HEK293 (cell line): ENCODE data around the gene FAM163A.

Source experiments
- CTCF ChIA-PET: fragments of 350-600 bp; formaldehyde crosslinking; extraction: SDS; loops from one replicate; lab custom pipeline; 2021; ENCODE audit warnings: antibody characterized with exemption; lab: Yijun Ruan, JAX
- POLR2A ChIA-PET: fragments of 300-600 bp; formaldehyde crosslinking; extraction: SDS; loops from one replicate; lab custom pipeline; 2020; ENCODE audit warnings: antibody characterized with exemption, inconsistent platforms; lab: Yijun Ruan, JAX
- H3K27ac ChIP-seq: fragments of 200-500 bp; sonication (Bioruptor generic); 2 replicates; pipeline ENCODE4 v1.5.1; 2014; ENCODE audit warnings: low read depth, low read length, control low read depth, inconsistent platforms; ENCODE audit errors: extremely low read depth
- H3K36me3 ChIP-seq, 2 experiments: fragments of 200-500 bp in 1 of 2; sonication (Bioruptor generic) in 1 of 2; 1 replicate in 1 of 2; 2 replicates in 1 of 2; pipeline ENCODE4 v1.5.1; 2014 to 2017; ENCODE audit warnings: inconsistent platforms in 2 of 2, low read length in 2 of 2; ENCODE audit not compliant: control insufficient read depth in 2 of 2, insufficient read depth in 1 of 2
- H3K4me1 ChIP-seq: fragments of 200-500 bp; sonication (Bioruptor generic); 2 replicates; pipeline ENCODE4 v1.5.1; 2014; ENCODE audit warnings: mild to moderate bottlenecking, low read length, inconsistent platforms; ENCODE audit not compliant: control insufficient read depth, insufficient read depth
- H3K4me3 ChIP-seq: 2 replicates; pipeline ENCODE4 v1.5.1; 2011; ENCODE audit warnings: low read depth, mild to moderate bottlenecking, control low read depth, low read length, moderate library complexity
- H3K9me3 ChIP-seq: fragments of 200-500 bp; sonication (Bioruptor generic); 2 replicates; pipeline ENCODE4 v1.5.1; 2014; ENCODE audit warnings: low read depth, low read length, inconsistent platforms; ENCODE audit not compliant: control insufficient read depth, insufficient read depth
- CTCF ChIP-seq: fragments of 450-650 bp; formaldehyde crosslinking; IDR thresholded peaks from 2 replicates; pipeline ENCODE4 v1.5.1; 2016; ENCODE audit warnings: missing biosample characterization, missing genetic modification characterization
- GLIS2 ChIP-seq: fragments of 450-650 bp; formaldehyde crosslinking; IDR thresholded peaks from 2 replicates; pipeline ENCODE4 v1.5.1; 2016; ENCODE audit warnings: missing biosample characterization, missing genetic modification characterization
- HIC1 ChIP-seq: fragments of 450-650 bp; formaldehyde crosslinking; IDR thresholded peaks from 2 replicates; pipeline ENCODE4 v1.5.1; 2016; ENCODE audit warnings: missing biosample characterization, missing genetic modification characterization
- HOXA7 ChIP-seq: sonication (generic); formaldehyde crosslinking; IDR thresholded peaks from 2 replicates; pipeline ENCODE4 v1.8.1; 2022; ENCODE audit warnings: missing genetic modification reagents, borderline replicate concordance
- TRIM28 ChIP-seq: IDR thresholded peaks from 2 replicates; pipeline ENCODE4 v1.6.1; 2011; ENCODE audit warnings: low read length, control low read depth, borderline replicate concordance
- YY1 ChIP-seq: fragments of 450-650 bp; formaldehyde crosslinking; IDR thresholded peaks from 2 replicates; pipeline ENCODE4 v1.5.1; 2018; ENCODE audit warnings: missing biosample characterization, missing genetic modification characterization
- ZBTB1 ChIP-seq: fragments of 450-650 bp; formaldehyde crosslinking; IDR thresholded peaks from 2 replicates; pipeline ENCODE4 v1.5.1; 2016; ENCODE audit warnings: missing biosample characterization, missing genetic modification characterization
- ZIC2 ChIP-seq: fragments of 450-650 bp; formaldehyde crosslinking; IDR thresholded peaks from 2 replicates; pipeline ENCODE4 v1.5.1; 2016; ENCODE audit warnings: missing biosample characterization, missing genetic modification characterization
- ZNF140 ChIP-seq: fragments of 450-650 bp; formaldehyde crosslinking; IDR thresholded peaks from 2 replicates; pipeline ENCODE4 v1.5.1; 2016; ENCODE audit warnings: missing biosample characterization, missing genetic modification characterization
- ZNF560 ChIP-seq: fragments of 450-650 bp; formaldehyde crosslinking; IDR thresholded peaks from 2 replicates; pipeline ENCODE4 v1.5.1; 2017; ENCODE audit warnings: missing biosample characterization, missing genetic modification characterization, borderline replicate concordance
- ZNF561 ChIP-seq: fragments of 450-650 bp; IDR thresholded peaks from 2 replicates; pipeline ENCODE4 v1.5.1; 2018; ENCODE audit warnings: missing biosample characterization, missing genetic modification characterization, borderline replicate concordance
- ZNF585B ChIP-seq: fragments of 450-650 bp; formaldehyde crosslinking; IDR thresholded peaks from 2 replicates; pipeline ENCODE4 v1.5.1; 2016; ENCODE audit warnings: missing biosample characterization, missing genetic modification characterization
- ZNF654 ChIP-seq: fragments of 450-650 bp; formaldehyde crosslinking; IDR thresholded peaks from 2 replicates; pipeline ENCODE4 v1.5.1; 2016; ENCODE audit warnings: low read depth, missing biosample characterization, missing genetic modification characterization
- ZNF658 ChIP-seq: fragments of 450-650 bp; formaldehyde crosslinking; IDR thresholded peaks from 2 replicates; pipeline ENCODE4; 2016; ENCODE audit warnings: missing biosample characterization, missing genetic modification characterization
- ZNF660 ChIP-seq: fragments of 450-650 bp; IDR thresholded peaks from 2 replicates; pipeline ENCODE4 v1.5.1; 2018; ENCODE audit warnings: missing biosample characterization, mild to moderate bottlenecking, missing genetic modification characterization
- ZNF701 ChIP-seq: fragments of 450-650 bp; formaldehyde crosslinking; IDR thresholded peaks from 2 replicates; pipeline ENCODE4 v1.5.1; 2016; ENCODE audit warnings: missing biosample characterization, missing genetic modification characterization
- ZNF791 ChIP-seq: fragments of 450-650 bp; formaldehyde crosslinking; IDR thresholded peaks from 2 replicates; pipeline ENCODE4 v1.5.1; 2016; ENCODE audit warnings: missing biosample characterization, missing genetic modification characterization
- ZNF830 ChIP-seq: fragments of 450-650 bp; IDR thresholded peaks from 2 replicates; pipeline ENCODE4 v1.5.0; 2018; ENCODE audit warnings: missing biosample characterization, missing genetic modification characterization, low read depth, mild to moderate bottlenecking, moderate library complexity
- ZSCAN18 ChIP-seq: fragments of 450-650 bp; formaldehyde crosslinking; IDR thresholded peaks from 2 replicates; pipeline ENCODE4 v1.5.1; 2016; ENCODE audit warnings: missing biosample characterization, missing genetic modification characterization

Gene FAM163A

GRCh38 chr1:179702946-179703539 is 40.0 kb upstream of the FAM163A start:
- CTCF ChIA-PET, result interaction anchor here (0.6 to 8.3 kb wide), 4 partner anchors 12 to 475 kb away, joined by 3 to 345 read pairs (median 48); no protein-coding TSS in a partner anchor
- no peaks in the 10 kb centered on the region for H3K4me1 ChIP-seq
- POLR2A ChIA-PET, result no interaction called here
- H3K36me3 ChIP-seq, result no peaks in the 10 kb centered on the region
- no peaks in the 10 kb centered on the region for H3K9me3 ChIP-seq
- TF ChIP-seq ZNF658 (tag by site-specific recombination), result no peak
- TF ChIP-seq ZIC2 (tag by site-specific recombination), result no peak
- no peak for TF ChIP-seq HIC1 (tag by site-specific recombination)
- no peak for TF ChIP-seq TRIM28
- TF ChIP-seq ZNF791 (tag by site-specific recombination), result no peak
- no peak for TF ChIP-seq HOXA7 (CRISPR knock-in tag)
- TF ChIP-seq GLIS2 (tag by site-specific recombination), result no peak
- TF ChIP-seq ZNF585B (tag by site-specific recombination), result no peak
- TF ChIP-seq ZNF561 (tag by site-specific recombination), result no peak
- TF ChIP-seq ZNF830, result no peak
- no peak for TF ChIP-seq ZNF701 (tag by site-specific recombination)
- TF ChIP-seq YY1 (tag by site-specific recombination), result no peak
- TF ChIP-seq ZNF140 (tag by site-specific recombination), result no peak
- TF ChIP-seq ZSCAN18 (tag by site-specific recombination), result no peak
- H3K27ac ChIP-seq, result no peak overlapping the region
- no peak overlapping the region for H3K4me3 ChIP-seq

- no peak overlapping the region for H3K4me3 ChIP-seq
- H3K9me3 ChIP-seq, result no peaks in the 10 kb centered on the region
- H3K27ac ChIP-seq, result no peak overlapping the region
- CTCF ChIA-PET, result interaction anchor here (0.6 to 8.3 kb wide), 55 partner anchors 8 to 709 kb away, joined by 3 to 345 read pairs (median 4); no protein-coding TSS in a partner anchor
- 0 out of 2 replicates have a peak, but pooled peaks have one; percentile 58 for TF ChIP-seq ZNF660
- TF ChIP-seq ZBTB1 (tag by site-specific recombination), result no peak
- TF ChIP-seq ZNF654 (tag by site-specific recombination), result peak; percentile 91
- TF ChIP-seq CTCF (tag by site-specific recombination), result peak; percentile 45; the same call in 1 of the 2 replicates
- TF ChIP-seq ZNF560 (tag by site-specific recombination), result no peak
- TF ChIP-seq, all 188 proteins: peak for 3
- H3K4me1 ChIP-seq, result no peaks in the 10 kb centered on the region
- POLR2A ChIA-PET, result interaction anchor here (0.6 to 1.3 kb wide), 4 partner anchors 108 to 189 kb away, joined by 3 read pairs; partner anchors contain the start of gene TOR1AIP1
- no peaks in the 10 kb centered on the region for H3K36me3 ChIP-seq
Observed at GRCh38 chr1:179706339-179706941, 36.7 kb upstream of the FAM163A start.
